IMR-90 (cell line): ENCODE measurements around the gene MMP23B. TPM values are rescaled to one million over a fixed set of nuclear protein-coding genes. Genes with fewer than 3 reads are reported as not detected.

Experiments
- polyA plus RNA-seq, 3 experiments: library from polyadenylated mRNA; depleted of rRNA; stranded (reverse); fragments of >200 nt; gene quantifications; 2 replicates each; pipeline ENCODE4 v1.2.3, GENCODE V29; 2012; ENCODE audit warnings: low replicate concordance in 1 of 3
- total RNA-seq: library from RNA; depleted of rRNA; stranded (reverse); fragments of >200 nt; gene quantifications from 2 replicates; pipeline ENCODE4 v1.2.3, GENCODE V29; 2012; rRNA removed

MMP23B gene
- total and polyA plus RNA-seq, 2 of the 4 experiments (the other 2 are of a cell fraction) = 1.1 to 5.4 TPM

Other genes starting within 250 kb of the MMP23B start
- gene CCNL2, start 232.8 kb upstream of the MMP23B start, total RNA-seq = 53.9 and 61.1 TPM in 2 replicates
- gene CCNL2, start 232.8 kb upstream of the MMP23B start, polyA plus RNA-seq (2012; rRNA removed) = 209 and 239 TPM in 2 replicates
- 141 and 149 TPM in 2 replicates for gene MRPL20, start 224.9 kb upstream of the MMP23B start, total RNA-seq
- gene MRPL20, start 224.9 kb upstream of the MMP23B start, polyA plus RNA-seq (2012; rRNA removed) = 157 and 172 TPM in 2 replicates
- under 0.01 TPM in 1 of 2 replicates, not detected in the other for gene ANKRD65, start 210.9 kb upstream of the MMP23B start, total RNA-seq
- 0.09 and 0.11 TPM in 2 replicates for gene ANKRD65, start 210.9 kb upstream of the MMP23B start, polyA plus RNA-seq (2012; rRNA removed)
- gene VWA1, start 196.5 kb upstream of the MMP23B start, total RNA-seq = 0.83 and 1.1 TPM in 2 replicates
- gene VWA1, start 196.5 kb upstream of the MMP23B start, polyA plus RNA-seq (2012; rRNA removed) = 6.1 and 9.2 TPM in 2 replicates
- not detected in 2 replicates for gene ATAD3C, start 182.5 kb upstream of the MMP23B start, total RNA-seq
- gene ATAD3C, start 182.5 kb upstream of the MMP23B start, polyA plus RNA-seq (2012; rRNA removed) = not detected in 2 replicates
- gene ATAD3B, start 160.4 kb upstream of the MMP23B start, total RNA-seq = 13.8 and 28.6 TPM in 2 replicates
- 29.0 and 38.7 TPM in 2 replicates for gene ATAD3B, start 160.4 kb upstream of the MMP23B start, polyA plus RNA-seq (2012; rRNA removed)
- 26.1 and 27.2 TPM in 2 replicates for gene ATAD3A, start 120.0 kb upstream of the MMP23B start, total RNA-seq
- gene ATAD3A, start 120.0 kb upstream of the MMP23B start, polyA plus RNA-seq (2012; rRNA removed) = 33.9 and 34.0 TPM in 2 replicates
- gene TMEM240, start 91.5 kb upstream of the MMP23B start, total RNA-seq = 1.1 and 1.6 TPM in 2 replicates
- 7.6 and 10.2 TPM in 2 replicates for gene TMEM240, start 91.5 kb upstream of the MMP23B start, polyA plus RNA-seq (2012; rRNA removed)
- gene SSU72, start 57.3 kb upstream of the MMP23B start, total RNA-seq = 33.7 and 43.3 TPM in 2 replicates
- 88.4 and 94.0 TPM in 2 replicates for gene SSU72, start 57.3 kb upstream of the MMP23B start, polyA plus RNA-seq (2012; rRNA removed)
- gene FNDC10, start 32.0 kb upstream of the MMP23B start, total RNA-seq = 0.28 and 0.36 TPM in 2 replicates
- 5.8 and 7.6 TPM in 2 replicates for gene FNDC10, start 32.0 kb upstream of the MMP23B start, polyA plus RNA-seq (2012; rRNA removed)
- 17.2 and 18.1 TPM in 2 replicates for gene MIB2, start 16.7 kb upstream of the MMP23B start, total RNA-seq
- 47.8 and 58.0 TPM in 2 replicates for gene MIB2, start 16.7 kb upstream of the MMP23B start, polyA plus RNA-seq (2012; rRNA removed)
- gene CDK11B, start 26.8 kb downstream of the MMP23B start, total RNA-seq = 8.2 and 8.9 TPM in 2 replicates
- 16.3 and 19.1 TPM in 2 replicates for gene CDK11B, start 26.8 kb downstream of the MMP23B start, polyA plus RNA-seq (2012; rRNA removed)
- 13.9 and 14.9 TPM in 2 replicates for gene SLC35E2B, start 60.6 kb downstream of the MMP23B start, total RNA-seq
- 25.1 and 30.2 TPM in 2 replicates for gene SLC35E2B, start 60.6 kb downstream of the MMP23B start, polyA plus RNA-seq (2012; rRNA removed)
- 1.8 and 5.8 TPM in 2 replicates for gene CDK11A, start 92.2 kb downstream of the MMP23B start, total RNA-seq
- gene CDK11A, start 92.2 kb downstream of the MMP23B start, polyA plus RNA-seq (2012; rRNA removed) = 17.1 and 20.0 TPM in 2 replicates
- gene NADK, start 146.3 kb downstream of the MMP23B start, total RNA-seq = 12.5 and 13.6 TPM in 2 replicates
- 56.1 and 57.5 TPM in 2 replicates for gene NADK, start 146.3 kb downstream of the MMP23B start, polyA plus RNA-seq (2012; rRNA removed)